GM23338 (cell line): ENCODE data around the gene TLE6.

Experiments
- ETS1 ChIP-seq: IDR thresholded peaks from 2 replicates; pipeline ENCODE4 v1.6.1; 2016; ENCODE audit warnings: antibody characterized with exemption
- EZH2 ChIP-seq: fragments of 200-600 bp; sonication (generic); IDR thresholded peaks from one replicate; pipeline ENCODE4 v1.8.0; 2017; ENCODE audit warnings: antibody characterized with exemption, mild to moderate bottlenecking, low read depth; ENCODE audit not compliant: unreplicated experiment
- EZH2phosphoT487 ChIP-seq: fragments of 200-600 bp; sonication (generic); IDR thresholded peaks from one replicate; pipeline ENCODE4 v1.8.1; 2018; ENCODE audit warnings: antibody characterized with exemption; ENCODE audit not compliant: unreplicated experiment
- JUNB ChIP-seq: IDR thresholded peaks from one replicate; pipeline ENCODE4 v1.6.1; 2016; ENCODE audit warnings: antibody characterized with exemption; ENCODE audit not compliant: unreplicated experiment
- POLR2AphosphoS5 ChIP-seq: IDR thresholded peaks from 2 replicates; pipeline ENCODE4 v1.6.1; 2016; ENCODE audit warnings: antibody characterized with exemption, low read depth
- TF ChIP-seq, protein P1 (sequence below), 2 experiments: fragments of 200-600 bp in 1 of 2; sonication (generic) in 1 of 2; conservative IDR thresholded peaks; 2 replicates each; pipeline versions ENCODE4 v1.5.1 to v1.6.1; 2016 to 2017; ENCODE audit warnings: antibody characterized with exemption in 2 of 2, low read depth in 2 of 2, mild to moderate bottlenecking in 2 of 2, moderate library complexity in 1 of 2

GRCh38 chr19:3003046-3003445, 25.7 kb downstream of the TLE6 start:
- TF ChIP-seq, protein P1, sequence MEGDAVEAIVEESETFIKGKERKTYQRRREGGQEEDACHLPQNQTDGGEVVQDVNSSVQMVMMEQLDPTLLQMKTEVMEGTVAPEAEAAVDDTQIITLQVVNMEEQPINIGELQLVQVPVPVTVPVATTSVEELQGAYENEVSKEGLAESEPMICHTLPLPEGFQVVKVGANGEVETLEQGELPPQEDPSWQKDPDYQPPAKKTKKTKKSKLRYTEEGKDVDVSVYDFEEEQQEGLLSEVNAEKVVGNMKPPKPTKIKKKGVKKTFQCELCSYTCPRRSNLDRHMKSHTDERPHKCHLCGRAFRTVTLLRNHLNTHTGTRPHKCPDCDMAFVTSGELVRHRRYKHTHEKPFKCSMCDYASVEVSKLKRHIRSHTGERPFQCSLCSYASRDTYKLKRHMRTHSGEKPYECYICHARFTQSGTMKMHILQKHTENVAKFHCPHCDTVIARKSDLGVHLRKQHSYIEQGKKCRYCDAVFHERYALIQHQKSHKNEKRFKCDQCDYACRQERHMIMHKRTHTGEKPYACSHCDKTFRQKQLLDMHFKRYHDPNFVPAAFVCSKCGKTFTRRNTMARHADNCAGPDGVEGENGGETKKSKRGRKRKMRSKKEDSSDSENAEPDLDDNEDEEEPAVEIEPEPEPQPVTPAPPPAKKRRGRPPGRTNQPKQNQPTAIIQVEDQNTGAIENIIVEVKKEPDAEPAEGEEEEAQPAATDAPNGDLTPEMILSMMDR (conservative IDR thresholded peaks at IDR 0.05; ENCODE audit: low read depth in 2 of 2), result no peak
- no peak for TF ChIP-seq EZH2
- TF ChIP-seq POLR2AphosphoS5, result no peak
- no peak for TF ChIP-seq EZH2phosphoT487
- TF ChIP-seq JUNB, result no peak
- TF ChIP-seq ETS1, result no peak
